HFF-Myc (cell line): ENCODE results near the gene FXN.

Source experiments
- DNase-seq: peaks from one replicate; pipeline ENCODE4 v3.0.0-alpha.2; 2011; ENCODE audit warnings: low read depth; ENCODE audit errors: extremely low read depth
- H3K4me3 ChIP-seq: replicated peaks from 2 replicates; pipeline ENCODE4 v1.5.1; 2011; ENCODE audit warnings: low read depth, mild to moderate bottlenecking, control low read depth, low read length
- CTCF ChIP-seq: IDR thresholded peaks from 2 replicates; pipeline ENCODE4 v1.5.1; 2012; ENCODE audit warnings: mild to moderate bottlenecking, low read depth, low read length, control low read depth; ENCODE audit errors: missing control alignments

FXN gene

GRCh38 chr9:69122549-69123141 is 87.1 kb downstream of the FXN start:
- TF ChIP-seq CTCF, result no peak
- H3K4me3 ChIP-seq, result peak overlapping the region; percentile 52
- DNase-seq, result no peak

GRCh38 chr9:69130456-69131441 is 95.2 kb downstream of the FXN start:
- TF ChIP-seq CTCF, result no peak
- no peak overlapping the region for H3K4me3 ChIP-seq
- peak; percentile 65 for DNase-seq

GRCh38 chr9:69131682-69132081 is 96.1 kb downstream of the FXN start:
- no peak for TF ChIP-seq CTCF
- H3K4me3 ChIP-seq, result no peak overlapping the region
- DNase-seq, result peak; percentile 65

GRCh38 chr9:69132361-69132760 is 96.8 kb downstream of the FXN start:
- no peak overlapping the region for H3K4me3 ChIP-seq
- TF ChIP-seq CTCF, result no peak
- DNase-seq, result no peak

- DNase-seq, result no peak
- H3K4me3 ChIP-seq, result no peak overlapping the region
- TF ChIP-seq CTCF, result no peak
Observed at GRCh38 chr9:69134412-69134811, 98.9 kb downstream of the FXN start.

- no peak overlapping the region for H3K4me3 ChIP-seq
- no peak for DNase-seq
- no peak for TF ChIP-seq CTCF
Observed at GRCh38 chr9:69136185-69136584, 100.6 kb downstream of the FXN start.
